Fibroblast of mammary gland (primary cell): Measurements from ENCODE around the gene COL26A1.
"Not testable (repeated sequence)": the region's sequence is repeated elsewhere in the genome, so short reads cannot be mapped to it uniquely, and the experiment has no call there.

ENCODE experiments used
- DNase-seq: peaks from one replicate; pipeline ENCODE4 v3.0.0-alpha.2; 2010; ENCODE audit warnings: low read depth
- H3K4me3 ChIP-seq: 2 replicates; pipeline ENCODE4 v1.5.1; 2011; ENCODE audit warnings: low read depth, mild to moderate bottlenecking, low read length, moderate library complexity; ENCODE audit not compliant: control insufficient read depth
- TF ChIP-seq, protein P1 (sequence below): conservative IDR thresholded peaks from 2 replicates; pipeline ENCODE4 v1.5.1; 2011; ENCODE audit warnings: low read depth, low read length, inconsistent platforms; ENCODE audit not compliant: control insufficient read depth, insufficient read depth

Gene COL26A1

DNA sequence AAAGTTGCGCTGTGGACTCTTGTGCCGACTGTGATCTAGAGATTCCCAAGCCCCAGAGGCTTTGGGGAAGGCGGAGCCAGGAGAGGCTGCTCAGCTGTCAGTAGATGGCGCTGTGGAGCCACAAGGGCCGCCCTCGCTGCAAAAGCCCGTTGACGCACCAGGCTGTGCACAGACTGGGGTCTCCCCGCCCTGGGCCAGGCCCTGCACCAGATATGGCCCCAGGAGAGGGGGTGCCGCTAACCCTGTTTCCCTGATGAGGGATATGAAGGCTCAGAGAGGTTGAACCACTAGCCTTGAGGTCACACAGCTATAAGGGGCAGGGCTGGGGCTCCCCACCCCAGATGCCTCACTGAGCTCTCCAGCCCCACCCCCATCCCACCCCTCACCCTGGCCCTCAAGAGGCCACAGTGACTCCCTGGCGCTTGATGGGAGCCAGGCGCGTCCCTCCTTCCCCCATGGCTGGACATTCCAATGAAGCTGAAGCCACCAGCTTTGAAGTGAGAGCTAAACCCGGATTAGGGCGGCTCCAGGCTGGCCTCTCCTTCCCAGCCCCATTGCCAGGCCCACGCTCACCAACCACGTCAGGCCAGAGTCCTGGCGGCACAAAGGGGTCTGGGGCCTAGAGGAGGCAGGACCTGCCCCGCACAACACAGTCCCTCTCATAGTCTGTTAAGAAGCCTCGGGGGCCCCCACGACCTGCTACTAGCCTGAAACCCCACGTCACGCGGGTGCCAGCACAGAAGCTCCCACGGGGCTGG lies 240.0 kb downstream of the COL26A1 start:
- TF ChIP-seq, protein P1, sequence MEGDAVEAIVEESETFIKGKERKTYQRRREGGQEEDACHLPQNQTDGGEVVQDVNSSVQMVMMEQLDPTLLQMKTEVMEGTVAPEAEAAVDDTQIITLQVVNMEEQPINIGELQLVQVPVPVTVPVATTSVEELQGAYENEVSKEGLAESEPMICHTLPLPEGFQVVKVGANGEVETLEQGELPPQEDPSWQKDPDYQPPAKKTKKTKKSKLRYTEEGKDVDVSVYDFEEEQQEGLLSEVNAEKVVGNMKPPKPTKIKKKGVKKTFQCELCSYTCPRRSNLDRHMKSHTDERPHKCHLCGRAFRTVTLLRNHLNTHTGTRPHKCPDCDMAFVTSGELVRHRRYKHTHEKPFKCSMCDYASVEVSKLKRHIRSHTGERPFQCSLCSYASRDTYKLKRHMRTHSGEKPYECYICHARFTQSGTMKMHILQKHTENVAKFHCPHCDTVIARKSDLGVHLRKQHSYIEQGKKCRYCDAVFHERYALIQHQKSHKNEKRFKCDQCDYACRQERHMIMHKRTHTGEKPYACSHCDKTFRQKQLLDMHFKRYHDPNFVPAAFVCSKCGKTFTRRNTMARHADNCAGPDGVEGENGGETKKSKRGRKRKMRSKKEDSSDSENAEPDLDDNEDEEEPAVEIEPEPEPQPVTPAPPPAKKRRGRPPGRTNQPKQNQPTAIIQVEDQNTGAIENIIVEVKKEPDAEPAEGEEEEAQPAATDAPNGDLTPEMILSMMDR = peak; percentile 89
- DNase-seq = peak; percentile 62
- no peak overlapping the region for H3K4me3 ChIP-seq

DNA sequence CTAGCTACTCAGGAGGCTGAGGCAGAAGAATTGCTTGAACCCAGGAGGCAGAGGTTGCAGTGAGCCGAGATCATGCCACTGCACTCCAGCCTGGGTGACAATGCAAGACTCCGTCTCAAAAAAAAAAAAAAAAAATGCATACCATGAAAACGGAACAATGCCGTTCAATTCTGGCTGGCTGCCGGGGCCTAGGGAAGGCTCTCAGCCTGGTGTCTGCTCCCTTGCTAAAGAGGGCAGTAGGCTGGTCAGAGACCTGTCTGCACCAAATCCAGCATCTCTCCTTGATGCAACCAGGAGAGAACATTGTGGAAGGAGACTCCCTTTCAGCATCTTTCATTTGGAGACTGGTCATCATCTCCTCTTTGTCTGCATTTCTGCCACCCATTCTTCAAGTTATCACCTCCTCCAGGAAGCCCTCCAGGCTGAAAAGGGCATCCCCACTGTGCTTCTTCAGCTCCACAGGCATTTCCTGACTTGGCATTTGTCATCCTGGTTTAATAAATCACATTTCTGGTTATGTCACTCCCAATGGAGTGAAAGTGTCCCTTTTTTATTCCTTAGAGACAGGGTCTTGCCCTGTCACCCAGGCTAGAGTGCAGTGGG lies 241.8 kb downstream of the COL26A1 start:
- TF ChIP-seq, protein P1 = no peak
- no peak overlapping the region for H3K4me3 ChIP-seq
- no peak for DNase-seq

DNA sequence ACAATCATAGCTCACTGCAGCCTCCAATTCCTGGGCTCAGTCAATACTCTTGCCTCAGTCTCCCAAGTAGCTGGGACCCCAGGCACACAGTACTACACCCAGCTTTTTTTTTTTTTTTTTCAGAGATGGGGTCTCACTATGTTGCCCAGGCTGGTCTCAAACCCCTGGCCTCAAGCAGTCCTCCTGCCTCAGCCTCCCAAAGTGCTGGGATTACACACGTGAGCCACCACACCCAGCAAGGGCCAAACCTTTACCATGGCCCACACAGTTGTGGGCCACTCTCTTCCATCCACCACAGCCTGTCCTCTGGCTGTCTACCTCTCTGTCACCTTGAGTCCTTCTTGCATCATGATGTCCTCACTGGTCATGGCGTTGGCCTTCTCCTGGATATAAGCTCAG lies 242.3 kb downstream of the COL26A1 start:
- DNase-seq, H3K4me3 ChIP-seq: not testable (repeated sequence)

DNA sequence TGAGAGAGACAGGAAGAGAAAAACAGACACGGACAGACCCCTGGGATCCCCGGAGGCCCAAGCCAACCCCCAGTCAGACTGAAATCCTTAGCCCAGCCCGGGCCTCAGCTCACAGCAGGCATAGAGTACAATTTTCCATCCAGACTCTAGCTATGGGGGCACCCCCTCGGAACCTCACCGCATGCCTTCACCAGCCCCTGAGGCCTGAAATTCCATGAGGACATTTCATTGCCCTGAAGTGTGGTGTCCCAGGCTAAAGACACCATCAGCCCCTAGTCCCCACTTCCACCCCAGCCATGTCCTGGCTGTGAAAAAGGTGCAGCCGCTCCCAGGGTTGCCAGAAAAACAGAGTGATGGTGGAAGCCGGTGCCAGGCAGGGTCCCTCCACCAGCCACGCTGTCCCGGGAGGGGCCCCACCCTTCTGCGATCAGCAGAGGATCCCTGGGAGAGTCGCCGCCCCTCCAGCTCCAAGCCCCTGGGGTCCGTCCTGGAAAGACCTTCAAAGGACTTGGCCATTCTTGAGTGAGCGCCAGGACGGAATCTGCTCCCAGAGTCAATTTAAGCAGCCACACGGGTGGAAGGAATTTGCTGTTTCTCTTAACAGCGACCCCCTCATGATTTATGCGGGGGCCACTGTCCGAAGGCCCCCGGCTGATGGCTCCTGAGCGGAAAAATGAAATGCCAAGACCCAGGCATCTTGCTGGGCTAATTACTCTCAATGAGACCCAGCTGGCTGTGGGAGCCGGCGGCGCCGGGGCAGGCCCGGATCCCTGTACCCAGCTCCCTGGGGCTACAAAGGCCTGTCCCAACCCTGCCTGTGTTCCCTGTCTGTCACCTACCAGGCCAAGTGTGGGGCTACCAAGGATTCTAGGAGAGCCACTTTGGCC lies 243.2 kb downstream of the COL26A1 start:
- DNase-seq = no peak
- TF ChIP-seq, protein P1 = no peak
- H3K4me3 ChIP-seq = no peak overlapping the region

DNA sequence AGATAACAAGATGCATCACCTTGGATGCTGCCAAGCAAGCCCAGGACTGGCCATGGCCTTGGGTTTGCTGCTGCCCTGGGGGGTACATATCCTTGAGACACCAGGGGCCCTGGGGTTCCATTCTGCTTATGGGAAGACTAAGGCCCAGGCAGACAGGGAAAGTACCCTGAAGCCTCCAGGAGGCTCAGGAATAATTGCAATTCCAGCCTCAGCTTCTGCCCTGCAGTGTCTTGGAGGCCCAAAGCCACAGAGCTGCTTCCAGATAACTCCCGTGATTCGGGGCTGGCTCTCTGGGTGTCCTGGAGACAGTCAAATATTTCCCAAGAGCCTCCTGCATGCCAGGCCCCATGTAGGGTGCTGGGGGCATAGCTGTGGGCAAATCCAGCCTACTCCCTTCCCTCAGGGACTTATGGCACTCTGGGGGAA lies 243.8 kb downstream of the COL26A1 start:
- TF ChIP-seq, protein P1 = no peak
- no peak overlapping the region for H3K4me3 ChIP-seq
- no peak for DNase-seq
